ENCODE measurements around the gene CLK2.
A peak's percentile ranks its signal among the peaks of the same experiment; 100 is the strongest.
"Not testable (repeated sequence)": the region's sequence is repeated elsewhere in the genome, so short reads cannot be mapped to it uniquely, and the experiment has no call there.

Gene CLK2

GRCh38 chr1:155250246-155250632, 23.1 kb downstream of the CLK2 start:
- H3K56ac ChIP-seq (ENCODE audit: low read length) = peak overlapping the region; percentile 92
- no peaks in the 10 kb centered on the region for H3K36me3 ChIP-seq (ENCODE audit: control insufficient read depth, insufficient read depth, low read length)
- peak overlapping the region; percentile 83 for H3K9ac ChIP-seq (ENCODE audit: low read length)
- no peaks in the 10 kb centered on the region for H3K79me2 ChIP-seq (ENCODE audit: control insufficient read depth, insufficient read depth, low read length)
- H3K4me2 ChIP-seq (ENCODE audit: low read length) = peak overlapping the region; percentile 74
- H2BK15ac ChIP-seq (replicated peaks; ENCODE audit: low read depth) = no peak overlapping the region
- H3K18ac ChIP-seq (ENCODE audit: low read length) = peak overlapping the region; percentile 20
- peak overlapping the region; percentile 10 for H3K4ac ChIP-seq (ENCODE audit: low read depth, low read length)
- H3K4me1 ChIP-seq (ENCODE audit: control insufficient read depth, low read depth, low read length) = peaks cover 8% of the 10 kb centered on the region
- H3K4me3 ChIP-seq (ENCODE audit: low read length) = peak overlapping the region; percentile 52
- no peak overlapping the region for H4K8ac ChIP-seq (ENCODE audit: low read depth, low read length)
- H2AK5ac ChIP-seq (ENCODE audit: low read length) = peak overlapping the region; percentile 58
- H3K27ac ChIP-seq (ENCODE audit: low read depth, low read length) = no peak overlapping the region
- no CpG with 5 or more reads among the region's 28 CpGs for WGBS (ENCODE audit: extremely low coverage, insufficient coverage, low lambda C conversion rate)
- no peak overlapping the region for H4K5ac ChIP-seq (ENCODE audit: low read length)
- peaks cover 4% of the 10 kb centered on the region for H3K79me1 ChIP-seq (ENCODE audit: low read length)
- DNase-seq = no peak
- no peak overlapping the region for H2BK5ac ChIP-seq (ENCODE audit: low read length)
- H3K27me3 ChIP-seq (ENCODE audit: insufficient read depth, low read length, poor library complexity) = no peaks in the 10 kb centered on the region
- peak overlapping the region; percentile 92 for H3K23ac ChIP-seq (ENCODE audit: low read length)
- no peak overlapping the region for H2BK120ac ChIP-seq (ENCODE audit: low read depth, low read length)

- H3K4me2 ChIP-seq (ENCODE audit: low read length) = no peak overlapping the region
- no peak overlapping the region for H3K9ac ChIP-seq (ENCODE audit: low read length)
- no peak overlapping the region for H2AK5ac ChIP-seq (ENCODE audit: low read length)
- no peaks in the 10 kb centered on the region for H3K79me1 ChIP-seq (ENCODE audit: low read length)
- DNase-seq = no peak
- H3K27me3 ChIP-seq (ENCODE audit: insufficient read depth, low read length, poor library complexity) = no peaks in the 10 kb centered on the region
- no peaks in the 10 kb centered on the region for H3K36me3 ChIP-seq (ENCODE audit: control insufficient read depth, insufficient read depth, low read length)
- no peaks in the 10 kb centered on the region for H3K79me2 ChIP-seq (ENCODE audit: control insufficient read depth, insufficient read depth, low read length)
- no peak overlapping the region for H2BK120ac ChIP-seq (ENCODE audit: low read depth, low read length)
- no peak overlapping the region for H3K56ac ChIP-seq (ENCODE audit: low read length)
- H4K5ac ChIP-seq (ENCODE audit: low read length) = no peak overlapping the region
- H3K4ac ChIP-seq (ENCODE audit: low read depth, low read length) = no peak overlapping the region
- H2BK15ac ChIP-seq (replicated peaks; ENCODE audit: low read depth) = no peak overlapping the region
- H3K4me1 ChIP-seq (ENCODE audit: control insufficient read depth, low read depth, low read length) = peaks cover 2% of the 10 kb centered on the region
- H3K4me3 ChIP-seq (ENCODE audit: low read length) = no peak overlapping the region
- no peak overlapping the region for H4K8ac ChIP-seq (ENCODE audit: low read depth, low read length)
- H2BK5ac ChIP-seq (ENCODE audit: low read length) = no peak overlapping the region
- H3K27ac ChIP-seq (ENCODE audit: low read depth, low read length) = no peak overlapping the region
- H3K18ac ChIP-seq (ENCODE audit: low read length) = no peak overlapping the region
- no CpG with 5 or more reads among the region's 26 CpGs for WGBS (ENCODE audit: extremely low coverage, insufficient coverage, low lambda C conversion rate)
- H3K23ac ChIP-seq (ENCODE audit: low read length) = no peak overlapping the region
Observed at GRCh38 chr1:155247667-155248553, 25.4 kb downstream of the CLK2 start.

DNA sequence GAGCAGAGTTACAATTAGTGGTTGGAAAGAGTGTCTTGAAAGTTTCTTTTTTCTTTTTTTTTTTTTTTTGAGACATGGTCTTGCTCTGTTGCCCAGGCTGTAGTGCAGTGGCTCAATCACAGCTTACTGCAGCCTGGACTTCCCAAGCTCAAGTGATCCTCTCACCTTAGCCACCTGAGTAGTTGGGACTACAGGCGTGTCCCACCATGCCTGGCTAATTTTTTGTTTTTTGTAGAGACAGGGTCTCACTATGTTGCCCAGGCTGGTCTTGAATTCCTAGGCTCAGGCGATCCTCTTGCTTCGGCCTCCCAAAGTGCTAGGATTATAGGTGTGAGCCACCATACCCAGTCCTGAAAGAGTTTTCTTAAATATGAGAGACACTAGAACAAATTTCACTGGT, 26.5 kb downstream of the CLK2 start:
- not testable (repeated sequence) for H3K4ac ChIP-seq (ENCODE audit: low read depth, low read length); H3K79me1 ChIP-seq (ENCODE audit: low read length); H4K8ac ChIP-seq (ENCODE audit: low read depth, low read length); H3K27me3 ChIP-seq (ENCODE audit: insufficient read depth, low read length, poor library complexity); H3K79me2 ChIP-seq (ENCODE audit: control insufficient read depth, insufficient read depth, low read length); H3K23ac ChIP-seq (ENCODE audit: low read length); H2AK5ac ChIP-seq (ENCODE audit: low read length); H3K4me1 ChIP-seq (ENCODE audit: control insufficient read depth, low read depth, low read length); H3K9ac ChIP-seq (ENCODE audit: low read length); H3K36me3 ChIP-seq (ENCODE audit: control insufficient read depth, insufficient read depth, low read length); H3K27ac ChIP-seq (ENCODE audit: low read depth, low read length); H3K56ac ChIP-seq (ENCODE audit: low read length); H2BK5ac ChIP-seq (ENCODE audit: low read length); H2BK15ac ChIP-seq (replicated peaks; ENCODE audit: low read depth); DNase-seq; H3K18ac ChIP-seq (ENCODE audit: low read length); H4K5ac ChIP-seq (ENCODE audit: low read length); H2BK120ac ChIP-seq (ENCODE audit: low read depth, low read length); H3K4me2 ChIP-seq (ENCODE audit: low read length); H3K4me3 ChIP-seq (ENCODE audit: low read length)
- WGBS (ENCODE audit: extremely low coverage, insufficient coverage, low lambda C conversion rate) = no CpG with 5 or more reads among the region's 3 CpGs

- WGBS (ENCODE audit: extremely low coverage, insufficient coverage, low lambda C conversion rate) = no CpG with 5 or more reads among the region's 8 CpGs
- peak overlapping the region; percentile 84 for H2BK5ac ChIP-seq (ENCODE audit: low read length)
- peak overlapping the region; percentile 69 for H3K18ac ChIP-seq (ENCODE audit: low read length)
- no peak overlapping the region for H3K4me3 ChIP-seq (ENCODE audit: low read length)
- H3K23ac ChIP-seq (ENCODE audit: low read length) = no peak overlapping the region
- no peak overlapping the region for H2AK5ac ChIP-seq (ENCODE audit: low read length)
- H4K5ac ChIP-seq (ENCODE audit: low read length) = no peak overlapping the region
- H3K4me2 ChIP-seq (ENCODE audit: low read length) = peak overlapping the region; percentile 66
- H3K79me1 ChIP-seq (ENCODE audit: low read length) = no peaks in the 10 kb centered on the region
- no peak overlapping the region for H4K8ac ChIP-seq (ENCODE audit: low read depth, low read length)
- peak overlapping the region; percentile 95 for H3K56ac ChIP-seq (ENCODE audit: low read length)
- peak overlapping the region; percentile 70 for H3K4ac ChIP-seq (ENCODE audit: low read depth, low read length)
- H3K4me1 ChIP-seq (ENCODE audit: control insufficient read depth, low read depth, low read length) = peaks cover 2% of the 10 kb centered on the region
- H3K27me3 ChIP-seq (ENCODE audit: insufficient read depth, low read length, poor library complexity) = no peaks in the 10 kb centered on the region
- no peak overlapping the region for H2BK15ac ChIP-seq (replicated peaks; ENCODE audit: low read depth)
- no peak for DNase-seq
- peak overlapping the region; percentile 53 for H3K27ac ChIP-seq (ENCODE audit: low read depth, low read length)
- peak overlapping the region; percentile 87 for H3K9ac ChIP-seq (ENCODE audit: low read length)
- no peaks in the 10 kb centered on the region for H3K36me3 ChIP-seq (ENCODE audit: control insufficient read depth, insufficient read depth, low read length)
- no peak overlapping the region for H2BK120ac ChIP-seq (ENCODE audit: low read depth, low read length)
- no peaks in the 10 kb centered on the region for H3K79me2 ChIP-seq (ENCODE audit: control insufficient read depth, insufficient read depth, low read length)
Observed at GRCh38 chr1:155245163-155245524, 28.2 kb downstream of the CLK2 start.

DNA sequence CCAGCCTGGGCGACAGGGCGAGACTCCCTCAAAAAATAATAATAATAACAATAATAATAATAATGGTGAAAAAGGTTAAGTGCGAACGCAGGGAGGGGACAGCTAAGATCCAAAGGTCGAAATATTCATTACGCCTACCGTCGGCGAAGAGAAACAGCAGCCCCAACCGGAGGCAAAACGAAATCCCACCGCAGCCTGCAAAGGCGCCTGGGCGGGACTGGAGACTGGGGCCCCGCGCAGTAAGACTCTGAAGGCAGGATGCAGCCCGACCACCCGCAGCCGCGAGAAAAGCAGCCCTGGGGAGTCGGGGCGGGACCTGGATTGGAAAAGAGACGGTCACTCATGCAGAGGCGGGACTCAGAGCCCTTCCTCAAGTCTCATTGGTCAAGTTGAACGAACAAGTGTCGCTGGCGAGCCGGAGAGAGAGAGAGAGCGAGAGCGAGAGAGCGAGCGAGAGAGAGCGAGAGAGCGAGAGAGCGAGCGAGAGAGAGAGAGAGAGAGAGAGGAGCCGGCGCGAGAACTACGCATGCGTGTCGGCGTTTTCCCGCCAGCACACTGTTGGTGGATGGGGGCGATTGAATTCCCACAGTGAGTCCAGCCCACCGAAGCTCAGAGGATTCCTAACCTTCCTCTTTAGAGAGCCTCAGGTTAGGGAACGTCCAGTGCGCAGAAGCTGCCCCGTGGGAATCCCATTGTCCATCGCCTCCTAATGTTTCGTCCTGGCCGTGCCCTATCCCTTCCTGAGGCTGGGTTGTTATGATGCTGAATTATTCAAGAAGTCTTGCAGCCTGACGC, 28.7 kb downstream of the CLK2 start:
- Histone ChIP-seq H2BK15ac (replicated peaks; ENCODE audit: low read depth) (no peak overlapping the region), H4K5ac (ENCODE audit: low read length) (no peak overlapping the region), H3K36me3 (ENCODE audit: control insufficient read depth, insufficient read depth, low read length) (no peaks in the 10 kb centered on the region), H3K27me3 (ENCODE audit: insufficient read depth, low read length, poor library complexity) (no peaks in the 10 kb centered on the region), H3K4me3 (ENCODE audit: low read length) (peak overlapping the region; percentile 58), H3K23ac (ENCODE audit: low read length) (peak overlapping the region; percentile 66), H3K79me2 (ENCODE audit: control insufficient read depth, insufficient read depth, low read length) (no peaks in the 10 kb centered on the region), H3K4me2 (ENCODE audit: low read length) (peak overlapping the region; percentile 66), H3K4ac (ENCODE audit: low read depth, low read length) (peak overlapping the region; percentile 76), H3K56ac (ENCODE audit: low read length) (peak overlapping the region; percentile 95), H2BK120ac (ENCODE audit: low read depth, low read length) (no peak overlapping the region), H3K79me1 (ENCODE audit: low read length) (no peaks in the 10 kb centered on the region), H4K8ac (ENCODE audit: low read depth, low read length) (no peak overlapping the region), H2AK5ac (ENCODE audit: low read length) (no peak overlapping the region), H3K27ac (ENCODE audit: low read depth, low read length) (peak overlapping the region; percentile 53), H3K18ac (ENCODE audit: low read length) (peak overlapping the region; percentile 69), H2BK5ac (ENCODE audit: low read length) (peak overlapping the region; percentile 84), H3K9ac (ENCODE audit: low read length) (peak overlapping the region; percentile 87), H3K4me1 (ENCODE audit: control insufficient read depth, low read depth, low read length) (no peaks in the 10 kb centered on the region)
- DNase-seq = peak; percentile 100
- WGBS (ENCODE audit: extremely low coverage, insufficient coverage, low lambda C conversion rate) = no CpG with 5 or more reads among the region's 53 CpGs
